Embryonic facial prominence (tissue), 1 donor: ENCODE data around the gene MYO15A.
"Not testable (repeated sequence)": the region's sequence is repeated elsewhere in the genome, so short reads cannot be mapped to it uniquely, and the experiment has no call there.

Experiments used
- DNase-seq: peaks from one replicate; pipeline ENCODE4 v3.0.0-alpha.2; 2016; ENCODE audit errors: extremely low spot score

MYO15A gene

DNA sequence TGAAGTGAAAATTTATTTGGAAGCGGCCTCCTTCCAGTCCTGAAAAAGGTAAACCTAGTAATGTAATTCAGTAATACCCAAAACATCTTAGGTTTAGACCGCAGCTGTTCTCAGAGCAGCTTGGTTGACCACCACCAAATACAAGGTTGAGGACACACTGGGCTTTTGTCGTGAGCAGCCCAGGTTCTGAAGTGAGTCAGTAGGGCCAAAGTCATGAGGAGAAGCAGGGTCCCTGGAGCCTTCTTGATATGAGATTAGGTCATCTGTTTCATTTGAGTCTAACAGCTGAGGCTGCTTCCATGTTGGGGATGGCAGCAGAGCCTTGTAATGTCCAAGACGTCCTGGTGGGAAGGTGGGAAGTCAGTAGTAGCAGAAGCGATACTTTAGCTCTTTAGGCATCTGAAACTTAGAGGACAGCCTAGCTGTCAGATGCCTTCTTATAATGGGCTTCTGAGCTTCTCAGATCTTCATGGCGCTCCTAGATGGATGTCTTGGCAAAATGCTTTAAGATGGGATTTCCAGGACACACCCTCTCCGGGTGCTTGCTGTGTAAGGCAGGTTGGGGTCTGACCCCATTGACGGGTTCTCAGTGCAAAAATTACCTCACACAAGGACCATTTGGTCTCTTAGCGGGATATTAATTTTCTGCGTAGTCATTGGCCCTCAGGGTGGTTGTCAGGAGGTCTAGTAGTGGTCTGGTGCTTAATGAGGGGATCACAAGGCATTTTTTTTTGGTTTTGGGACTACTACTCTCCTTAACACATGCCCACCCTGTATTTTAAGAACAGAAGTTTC is 77.5 kb downstream of the MYO15A start:
- no peak for DNase-seq

DNA sequence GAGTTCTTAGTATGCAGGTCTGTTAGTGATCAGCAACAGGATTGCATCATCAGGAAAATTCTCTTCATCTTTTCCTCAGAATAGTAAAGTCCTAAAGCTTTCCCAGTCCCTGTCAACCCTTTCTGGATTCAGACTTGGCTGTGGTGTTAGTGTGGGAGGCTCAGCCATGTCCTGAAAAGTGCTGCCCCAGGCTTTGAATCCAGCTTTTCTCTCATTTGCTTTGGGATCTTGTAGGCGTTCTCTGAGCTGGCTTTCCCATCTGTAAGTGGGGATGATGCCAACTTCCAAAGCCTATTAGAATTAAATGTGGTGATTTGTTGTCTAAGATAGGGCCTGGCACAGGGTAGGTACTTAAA is 78.0 kb downstream of the MYO15A start:
- no peak for DNase-seq

DNA sequence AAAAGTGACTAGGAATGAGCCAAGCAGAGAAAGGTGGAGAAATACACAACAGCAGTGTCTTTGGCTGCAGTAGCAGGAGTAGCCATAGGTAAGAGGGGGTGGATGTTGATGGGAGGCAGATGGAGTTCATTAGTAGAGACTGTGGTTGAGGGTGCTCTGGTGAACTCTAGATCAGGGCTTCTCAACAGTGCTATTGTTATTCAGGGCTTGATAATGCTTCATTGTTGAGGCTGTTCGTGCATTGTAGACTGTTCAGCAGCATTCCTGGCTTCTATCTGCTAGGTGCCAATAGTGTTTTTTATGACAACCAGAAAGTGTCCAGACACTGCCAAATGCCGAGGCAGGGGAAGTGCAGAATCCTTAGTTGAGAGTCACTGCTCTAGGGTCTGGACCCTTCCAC is 78.7 kb downstream of the MYO15A start:
- no peak for DNase-seq

DNA sequence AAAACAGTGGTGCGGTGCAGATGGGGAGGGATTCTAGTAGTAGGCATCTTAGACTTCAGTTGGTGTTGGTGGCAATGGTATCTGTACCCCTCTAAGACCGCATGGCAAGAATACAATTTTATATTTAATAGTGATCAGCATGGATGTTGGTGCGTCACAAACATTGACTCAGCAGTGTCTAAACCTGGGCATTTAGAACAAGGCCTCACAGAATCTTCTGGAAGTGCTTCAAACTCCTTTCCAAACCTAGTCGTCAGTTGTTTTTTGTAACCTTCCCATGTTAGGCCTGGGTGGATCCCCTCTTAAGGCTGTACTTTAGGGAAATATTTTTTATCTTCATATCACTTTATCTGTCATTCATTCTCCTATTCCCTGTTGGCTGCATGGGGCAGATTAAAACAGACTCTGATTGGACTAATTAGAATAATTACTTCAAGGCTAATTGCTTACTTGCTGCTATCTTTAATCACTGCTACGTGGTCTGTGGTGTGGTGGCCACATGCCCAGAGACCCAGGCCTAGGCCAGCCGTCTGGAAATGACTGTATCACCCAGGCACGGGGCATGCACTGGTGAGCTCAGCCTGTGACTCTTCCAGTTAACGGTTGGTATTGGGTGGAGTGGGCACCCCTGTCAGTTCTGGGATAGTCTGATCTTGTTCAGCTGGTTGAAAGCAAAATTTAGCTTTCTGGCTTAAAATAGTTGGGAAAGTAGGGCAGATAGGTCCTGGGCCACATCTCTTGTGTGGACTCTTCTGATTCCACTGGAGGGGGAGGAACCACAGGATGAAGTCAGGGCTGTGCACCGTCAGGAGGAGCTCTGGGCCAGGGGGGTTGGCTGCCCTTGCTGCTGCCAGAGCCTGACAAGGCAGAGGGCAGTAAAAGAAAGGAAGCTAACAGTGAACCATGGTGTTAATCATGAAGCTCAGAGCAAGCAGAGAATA is 79.5 kb downstream of the MYO15A start:
- no peak for DNase-seq

DNA sequence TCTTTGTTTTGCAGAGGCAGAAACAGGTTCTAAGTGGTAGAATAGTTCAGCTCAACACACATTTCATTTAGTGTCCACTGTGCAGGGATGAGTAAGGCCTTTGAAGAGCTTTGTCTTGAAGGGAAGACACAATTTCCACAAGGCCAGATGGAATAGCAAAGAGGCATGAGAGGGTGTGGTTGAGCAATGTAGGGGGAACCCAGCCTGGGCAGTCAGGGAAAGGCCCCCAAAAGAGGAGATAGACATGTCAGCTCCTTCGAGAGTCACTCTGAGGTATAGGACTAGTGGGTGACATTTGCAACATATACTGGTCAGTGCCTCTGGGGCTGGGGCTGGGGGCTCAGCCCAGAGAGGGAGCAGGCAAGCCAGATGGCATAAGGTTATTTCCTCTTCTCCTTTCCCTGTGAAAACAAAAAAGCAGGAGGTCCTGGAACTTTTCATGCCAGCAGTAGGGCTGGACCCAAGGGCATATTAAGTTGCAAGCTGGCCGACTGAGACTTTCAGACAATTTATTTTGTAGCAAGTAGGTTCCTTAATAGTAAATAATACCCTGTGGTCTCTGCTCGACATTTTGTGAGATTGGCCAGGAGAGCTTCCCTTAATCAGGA is 82.2 kb downstream of the MYO15A start:
- DNase-seq: no peak

DNA sequence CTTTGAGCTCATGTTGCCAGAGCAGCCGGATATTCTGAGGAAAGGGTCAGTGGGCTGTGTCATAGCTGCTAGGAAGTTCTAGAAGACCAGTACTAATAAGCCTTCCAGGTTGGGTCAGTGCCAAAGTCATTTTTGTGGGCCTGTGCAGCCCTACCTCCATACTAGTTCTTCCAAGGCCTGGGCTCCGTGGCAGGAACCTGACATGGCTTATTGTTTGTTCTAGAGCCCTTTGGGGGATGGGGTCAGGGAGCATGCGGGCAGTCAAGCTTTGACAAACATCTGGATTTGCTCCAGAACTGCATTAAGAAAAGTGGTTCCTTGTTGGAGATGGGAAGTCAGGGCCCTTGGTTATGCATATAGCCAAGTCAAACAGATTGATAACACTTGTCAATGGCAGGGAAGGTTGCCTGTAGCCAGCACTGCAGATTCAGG is 82.7 kb downstream of the MYO15A start:
- DNase-seq: no peak

DNA sequence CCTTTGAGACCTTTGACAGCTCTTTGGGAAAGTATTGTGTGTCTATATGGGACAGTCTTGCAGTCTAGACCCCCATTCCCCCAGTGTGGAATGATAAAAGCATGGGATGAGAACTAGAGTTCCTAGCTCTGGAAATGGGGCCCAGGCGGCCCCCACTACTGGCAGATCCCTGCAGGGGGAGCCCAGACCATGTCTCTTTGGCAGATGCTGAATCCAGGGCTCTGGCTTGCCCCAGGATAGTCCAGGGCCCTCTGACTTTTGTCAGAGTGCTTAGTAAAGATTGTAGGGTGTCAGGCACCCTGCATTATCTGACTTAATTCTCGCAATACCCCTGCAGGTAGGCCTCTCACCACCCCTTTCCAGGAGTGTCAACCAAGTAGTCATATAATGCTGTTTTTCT is 83.4 kb downstream of the MYO15A start:
- DNase-seq: no peak

DNA sequence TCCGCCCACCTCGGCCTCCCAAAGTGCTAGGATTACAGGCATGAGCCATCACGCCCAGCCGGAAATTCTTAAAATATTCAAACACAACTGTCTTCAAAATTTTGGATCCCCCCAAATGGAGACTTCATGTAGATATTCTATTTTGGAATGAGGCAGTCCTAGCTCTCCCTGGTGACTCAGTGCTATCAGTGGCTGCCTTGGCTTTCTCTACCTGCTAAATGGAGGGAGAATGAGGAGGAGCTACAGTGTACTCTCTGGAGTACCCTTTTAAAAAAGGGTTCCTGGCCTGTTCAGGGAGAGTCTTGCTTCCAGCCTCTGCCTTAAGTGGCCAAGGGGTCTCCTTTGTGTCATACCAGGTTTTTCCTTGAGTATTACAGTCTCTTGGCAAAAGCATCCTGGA is 85.8 kb downstream of the MYO15A start:
- no peak for DNase-seq

DNA sequence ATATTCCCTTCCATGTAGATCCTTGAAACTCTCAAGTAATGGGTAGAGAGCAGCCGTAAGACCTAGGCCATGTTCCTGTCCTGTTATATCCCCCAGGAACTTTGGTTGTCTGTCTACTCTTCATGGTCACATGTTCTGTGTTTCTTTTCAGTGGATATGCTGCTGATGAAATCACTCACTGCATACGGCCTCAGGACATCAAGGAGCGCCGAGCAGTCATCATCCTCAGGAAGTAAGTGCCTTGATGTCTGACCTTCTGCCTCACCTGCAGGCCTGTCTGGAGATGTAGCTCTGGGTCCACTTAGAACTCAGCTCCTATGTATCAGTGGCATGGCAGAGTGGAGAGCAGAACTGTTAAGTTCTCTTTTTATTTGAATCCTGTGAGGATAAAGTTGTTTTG is 86.2 kb downstream of the MYO15A start:
- no peak for DNase-seq

DNA sequence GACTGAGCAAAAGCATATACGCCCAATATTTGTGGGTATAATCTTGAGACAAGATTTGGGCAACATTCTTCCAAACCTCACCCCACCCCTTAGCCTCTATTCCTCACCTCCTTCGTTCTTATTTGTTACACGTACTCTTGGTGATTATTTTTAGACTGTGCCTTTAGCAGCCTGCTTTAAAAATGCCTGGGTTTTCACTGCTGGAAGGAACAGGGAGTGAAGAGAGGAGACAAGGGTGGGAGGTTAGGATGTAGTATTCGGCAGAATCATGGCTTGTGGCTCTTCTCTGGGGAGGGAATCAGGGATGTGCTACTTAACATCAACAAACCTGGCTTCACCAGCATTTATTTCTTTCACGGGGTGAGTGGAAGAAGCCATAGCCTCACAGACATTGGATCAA is 86.7 kb downstream of the MYO15A start:
- DNase-seq: no peak

DNA sequence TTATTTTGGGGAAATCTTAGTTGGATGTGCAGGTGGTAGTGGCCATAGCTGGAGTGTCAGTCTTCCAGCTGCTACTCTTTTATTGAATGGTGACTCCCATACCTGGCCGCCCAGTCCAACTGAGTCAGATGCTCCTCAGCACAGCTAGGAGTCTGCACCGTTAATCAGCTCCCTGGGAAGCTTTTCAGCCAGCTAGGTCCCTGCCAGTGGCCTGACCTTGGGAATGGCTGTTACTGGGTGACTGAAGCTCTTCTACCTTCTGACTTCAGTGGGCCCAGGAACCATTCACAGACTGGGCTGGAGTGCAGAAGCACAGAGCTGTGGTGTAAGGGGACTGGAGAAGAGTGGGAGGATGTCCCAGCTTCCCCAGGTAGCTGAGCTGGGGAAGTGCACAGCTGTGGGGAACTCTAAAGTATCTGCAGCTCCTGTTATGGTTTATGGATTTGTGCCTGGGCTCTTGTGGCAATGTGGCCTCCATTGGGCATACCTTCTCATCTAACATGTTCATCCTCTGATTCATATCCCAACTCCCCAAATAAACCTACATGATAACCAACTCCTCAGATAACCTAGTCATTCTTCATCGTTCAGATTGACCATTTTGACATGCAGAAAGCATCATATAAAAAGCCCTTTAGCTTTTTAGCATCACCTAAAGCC is 89.1 kb downstream of the MYO15A start:
- DNase-seq: no peak

DNA sequence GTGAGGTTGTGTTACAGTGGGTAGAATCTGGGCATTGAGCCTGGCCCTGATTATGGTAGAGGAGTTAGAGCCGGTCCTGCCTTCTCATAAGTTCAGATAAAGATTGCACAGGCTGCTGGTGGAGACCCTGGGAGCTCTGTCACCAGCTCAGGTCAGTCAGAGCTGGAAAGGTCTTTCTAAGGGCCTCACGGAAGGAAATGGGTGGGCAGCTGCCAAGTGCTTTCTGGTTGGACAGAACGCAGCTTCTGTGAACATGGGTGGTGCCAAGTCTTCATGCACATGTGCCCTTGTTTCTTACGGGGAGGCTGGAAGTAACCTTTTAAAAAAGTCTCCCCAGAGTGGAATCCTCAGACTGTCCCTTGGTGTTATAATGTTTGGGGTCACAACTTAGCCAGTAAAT is 90.0 kb downstream of the MYO15A start:
- DNase-seq: no peak

DNA sequence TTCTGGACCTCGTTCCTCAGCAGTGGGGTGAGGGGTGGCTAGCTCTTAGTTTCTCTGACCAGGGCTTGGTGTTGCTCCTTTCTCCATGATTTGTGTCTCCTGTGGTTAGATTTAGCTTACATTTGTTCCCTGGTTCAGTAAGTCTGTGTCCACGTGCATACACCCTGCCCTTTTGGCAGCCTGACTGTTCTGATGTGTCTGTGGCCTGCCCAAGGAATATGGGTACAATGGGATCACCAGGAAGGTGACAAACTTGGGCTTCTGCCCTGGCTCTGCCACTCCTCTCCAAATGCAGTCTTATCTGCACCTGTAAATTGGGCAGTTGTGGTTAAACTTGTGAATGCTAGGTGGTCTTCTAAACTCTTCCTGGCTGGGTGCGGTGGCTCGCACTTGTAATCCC is 92.6 kb downstream of the MYO15A start:
- no peak for DNase-seq

DNA sequence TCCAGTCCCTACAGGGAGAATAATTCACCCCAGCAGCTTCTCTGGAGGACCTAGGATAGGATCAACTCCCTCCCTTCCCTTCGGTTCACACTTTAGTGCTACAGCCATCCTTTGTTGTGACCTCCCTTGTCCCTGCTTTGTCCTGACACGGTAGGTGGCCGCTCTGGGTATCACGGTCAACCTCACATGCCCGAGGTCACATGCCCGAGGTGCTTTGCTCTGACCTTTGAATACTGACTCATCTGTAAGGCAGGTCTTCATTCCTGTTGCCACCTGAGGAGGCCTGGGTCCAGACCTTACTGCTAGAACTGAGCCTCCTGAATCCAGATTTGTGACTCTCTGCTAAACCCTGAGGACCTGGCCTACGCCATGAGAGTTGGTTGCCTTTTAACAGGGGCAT is 94.8 kb downstream of the MYO15A start:
- DNase-seq: no peak

DNA sequence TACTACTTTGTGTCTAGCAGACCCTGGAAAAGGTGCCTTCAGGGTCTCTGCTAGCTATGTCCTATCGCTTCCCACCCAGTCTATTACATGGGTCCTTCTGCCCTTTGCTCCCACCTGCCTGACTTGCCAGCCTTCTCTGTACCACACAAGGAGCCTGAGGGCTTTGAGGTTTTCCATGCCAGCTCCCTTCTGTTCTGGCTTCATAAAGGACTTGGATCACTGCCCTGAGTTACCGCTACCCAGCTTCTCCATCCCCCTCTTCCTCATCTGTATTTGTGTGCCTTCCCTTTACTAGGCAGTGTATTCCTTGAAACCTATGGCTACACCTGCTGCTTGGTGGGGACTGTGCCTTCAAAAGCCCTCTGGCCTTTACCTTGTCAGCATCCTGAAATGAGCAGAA is 97.3 kb downstream of the MYO15A start:
- DNase-seq: no peak

DNA sequence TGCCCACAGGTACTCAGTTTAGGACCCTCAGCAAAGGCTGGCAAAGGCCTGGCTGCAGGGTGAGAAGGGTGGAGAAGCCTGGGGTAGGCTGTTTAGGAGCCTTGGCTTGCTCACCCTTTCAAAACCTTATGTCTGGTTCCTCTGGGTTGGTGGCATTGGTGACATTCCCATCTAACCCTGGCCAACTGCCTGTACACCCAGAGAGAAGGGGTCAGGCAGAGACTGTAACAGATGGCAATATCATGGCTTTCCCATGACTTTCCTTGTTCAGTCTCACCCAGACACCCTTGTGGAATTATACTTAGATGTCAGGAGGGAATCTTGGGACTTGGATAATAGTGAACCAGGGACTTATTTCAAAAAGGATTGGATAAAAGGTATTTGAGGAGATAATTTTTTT is 98.4 kb downstream of the MYO15A start:
- DNase-seq: no peak

DNA sequence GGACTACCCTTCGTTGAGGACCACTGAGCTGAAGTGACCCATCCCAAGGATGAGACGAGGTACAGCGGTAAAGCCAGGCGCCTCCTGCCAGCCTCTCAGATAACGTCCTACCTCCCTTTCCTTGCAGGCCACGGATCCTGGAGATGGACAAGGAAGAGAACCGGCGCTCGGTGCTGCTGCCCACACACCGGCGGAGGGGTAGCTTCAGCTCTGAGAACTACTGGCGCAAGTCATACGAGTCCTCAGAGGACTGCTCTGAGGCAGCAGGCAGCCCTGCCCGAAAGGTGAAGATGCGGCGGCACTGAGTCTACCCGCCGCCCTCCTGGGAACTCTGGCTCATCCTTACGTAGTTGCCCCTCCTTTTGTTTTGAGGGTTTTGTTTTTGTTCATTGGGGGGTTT is 99.5 kb downstream of the MYO15A start:
- DNase-seq: no peak

DNA sequence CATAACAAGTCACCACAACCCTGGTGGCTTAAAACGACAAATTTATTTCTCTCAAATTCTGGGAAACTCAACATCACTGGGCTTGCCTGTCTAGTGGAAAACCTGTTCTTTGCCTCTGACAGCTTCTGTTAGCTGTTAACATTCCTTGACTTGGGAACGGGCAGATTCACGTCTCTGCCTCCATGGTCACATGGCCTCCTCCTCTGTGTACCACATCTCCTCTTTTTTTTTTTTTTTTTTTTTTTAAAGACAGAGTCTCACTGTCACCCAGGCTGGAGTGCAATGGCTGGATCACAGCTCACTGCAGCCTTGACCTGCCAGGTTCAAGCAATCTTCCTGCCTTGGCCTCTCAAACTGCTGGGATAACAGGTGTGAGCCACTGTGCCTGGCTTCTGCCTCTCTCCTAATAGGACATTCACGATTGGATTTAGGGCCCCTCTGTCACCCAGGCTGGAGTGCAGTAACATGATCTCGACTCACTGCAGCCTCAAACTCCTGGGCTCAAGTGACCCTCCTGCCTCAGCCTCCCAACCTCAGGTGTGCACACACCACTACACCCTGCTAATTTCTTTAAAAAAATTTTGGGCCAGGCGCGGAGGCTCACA is 105.2 kb downstream of the MYO15A start:
- no peak for DNase-seq

DNA sequence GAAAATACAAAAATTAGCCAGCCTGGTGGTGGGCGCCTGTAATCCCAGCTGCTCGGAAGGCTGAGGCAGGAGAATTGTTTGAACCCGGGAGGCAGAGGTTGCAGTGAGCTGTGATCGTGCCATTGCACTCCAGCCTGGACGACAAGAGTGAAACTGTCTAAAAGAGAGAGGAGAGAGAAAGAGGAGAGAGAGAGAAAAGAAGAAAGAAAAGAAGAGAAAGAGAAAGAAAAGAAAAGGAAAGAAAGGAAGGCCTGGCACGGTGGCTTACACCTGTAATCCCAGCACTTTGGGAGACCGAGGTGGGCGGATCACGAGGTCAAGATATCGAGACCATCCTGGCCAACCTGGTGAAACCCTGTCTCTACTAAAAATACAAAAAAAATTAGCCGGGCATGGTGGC is 108.3 kb downstream of the MYO15A start:
- DNase-seq: not testable (repeated sequence)

DNA sequence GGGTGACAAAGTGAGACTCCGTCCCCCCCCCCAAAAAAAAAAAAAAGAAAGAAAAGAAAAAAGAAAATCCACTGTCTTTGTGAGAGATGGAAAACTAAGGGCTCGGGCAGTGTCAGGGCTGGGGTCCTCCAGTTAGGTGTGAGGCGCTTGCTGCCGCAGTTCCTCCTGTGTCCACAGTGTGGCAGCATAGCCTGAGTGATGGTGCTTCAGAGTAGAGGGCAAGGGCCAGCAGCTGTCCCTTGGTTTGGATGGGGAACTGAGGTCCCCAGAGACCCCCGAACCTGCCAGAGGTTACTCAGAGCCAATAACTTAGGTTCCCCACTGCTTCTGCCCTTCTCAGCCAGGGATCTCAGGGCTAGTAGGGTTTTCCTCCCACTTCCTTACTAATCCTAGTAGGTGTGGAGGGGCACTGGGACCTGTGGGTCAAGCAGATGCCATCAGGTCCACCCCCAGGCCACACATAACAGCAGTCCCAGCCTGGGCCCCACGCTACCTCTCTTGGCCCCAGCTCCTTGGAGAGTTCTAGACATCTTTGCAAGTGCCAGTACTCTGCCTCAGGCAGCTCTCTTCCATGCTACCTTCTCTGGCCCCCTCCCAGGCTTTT is 109.0 kb downstream of the MYO15A start:
- DNase-seq: no peak

DNA sequence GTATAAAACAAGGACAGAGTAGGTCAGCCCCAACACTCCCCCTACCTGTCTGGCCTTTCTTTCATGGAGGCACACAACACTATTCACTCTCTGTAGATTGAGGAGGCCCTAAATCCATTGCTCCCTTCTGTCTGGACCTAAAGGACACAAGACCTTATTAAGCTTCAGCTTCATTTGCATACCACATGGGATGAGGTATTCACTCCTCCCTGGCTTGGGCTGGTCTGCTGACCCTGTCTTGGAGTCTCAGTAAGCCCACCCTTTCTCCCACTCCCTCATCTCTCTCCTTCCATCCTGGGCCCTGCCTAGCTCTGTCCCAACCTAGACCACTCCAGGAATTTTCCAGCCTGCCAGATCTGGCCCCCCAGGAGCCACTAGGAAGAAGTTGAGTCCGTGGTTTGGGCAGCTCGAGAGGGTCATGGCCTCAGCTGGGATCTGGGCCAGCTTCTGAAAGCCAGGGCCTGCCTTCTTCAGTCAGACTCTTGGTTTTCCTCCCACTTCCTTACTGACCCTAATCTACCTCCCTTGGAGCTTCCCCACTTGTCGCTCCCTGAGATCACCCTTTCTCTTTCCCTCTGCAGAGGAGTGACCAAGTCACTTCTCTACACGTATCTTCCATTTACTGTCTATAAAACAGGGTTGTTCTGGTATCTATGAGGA is 110.3 kb downstream of the MYO15A start:
- DNase-seq: no peak
